ENCODE data around the gene SYCE1L. TPM values are rescaled to one million over a fixed set of nuclear protein-coding genes. Genes with fewer than 3 reads are reported as not detected.

Gene SYCE1L
- total RNA-seq, 6 donors from 2014 or later = 4.3 to 5.8 TPM; not detected in 4

DNA sequence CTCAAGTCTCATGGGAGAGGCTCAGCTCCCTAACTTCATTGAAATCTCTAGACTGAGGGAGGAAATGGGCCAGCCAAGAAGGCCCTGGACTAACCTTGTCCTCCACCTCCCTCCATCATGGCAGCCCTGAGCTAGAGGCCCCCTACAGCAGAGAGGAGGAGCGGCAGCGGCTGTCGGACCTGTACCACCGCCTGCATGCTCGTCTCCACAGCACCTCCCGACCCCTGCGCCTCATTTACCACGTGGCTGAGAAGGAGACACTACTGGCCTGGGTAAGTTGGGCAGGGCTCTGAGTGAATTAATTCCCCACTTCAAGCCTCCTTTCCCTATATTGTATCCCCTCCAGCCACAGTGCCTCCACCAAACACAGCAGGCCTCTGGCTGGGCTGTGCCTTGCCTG lies 3.8 kb upstream of the SYCE1L start:
- WGBS, 2 donors = 80 to 92% methylated on average over 5 to 8 of the region's 8 CpGs
- TF ChIP-seq CTCF (IDR thresholded peaks at IDR 0.05) (no peak), POLR2AphosphoS5 (IDR thresholded peaks at IDR 0.05) (no peak), EP300 (IDR thresholded peaks at IDR 0.05) (no peak), POLR2A (IDR thresholded peaks at IDR 0.05) (no peak)
- ATAC-seq (ENCODE audit: low FRiP score in 2 of 2) = no peak
- Histone ChIP-seq H3K27ac (no peak overlapping the region), H3K9me3 (no peaks in the 10 kb centered on the region), H3K36me3 (peaks cover 30 to 71% (median 62%) of the 10 kb centered on the region in 4 donors), H3K4me3 (no peak overlapping the region), H3K4me1 (peaks cover 8 to 29% (median 11%) of the 10 kb centered on the region in 4 donors), H3K27me3 (no peaks in the 10 kb centered on the region)
- peak in 1 of 2 donors; percentile 49 for DNase-seq

DNA sequence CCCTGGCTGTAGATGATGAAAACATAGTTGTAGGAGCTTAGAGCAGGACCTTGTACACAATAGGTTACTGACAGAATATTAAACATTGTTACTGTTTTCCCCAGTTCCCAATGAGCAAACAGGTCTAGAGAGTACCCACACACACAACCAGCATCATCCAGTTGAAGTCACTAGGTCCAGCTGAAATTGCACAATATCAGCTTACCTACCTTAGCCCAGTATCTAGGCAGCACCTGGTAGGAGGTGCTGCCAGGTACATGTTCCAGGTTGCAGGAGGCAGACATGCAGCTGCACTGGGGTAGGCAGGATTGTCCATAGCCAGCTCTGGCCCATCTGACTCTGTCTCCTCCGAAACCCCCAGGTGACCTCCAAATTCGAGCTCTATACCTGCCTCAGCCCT lies 1.5 kb upstream of the SYCE1L start:
- Histone ChIP-seq H3K27ac (no peak overlapping the region), H3K9me3 (no peaks in the 10 kb centered on the region), H3K4me3 (no peak overlapping the region), H3K27me3 (no peaks in the 10 kb centered on the region), H3K36me3 (peaks cover 30 to 74% (median 62%) of the 10 kb centered on the region in 4 donors), H3K4me1 (peaks cover 0 to 16% (median 2%) of the 10 kb centered on the region in 4 donors)
- DNase-seq (no peak), ATAC-seq (ENCODE audit: low FRiP score in 2 of 2) (no peak)
- 92 to 100% methylated on average over 2 of the region's 2 CpGs for WGBS, 2 donors
- TF ChIP-seq POLR2AphosphoS5 (IDR thresholded peaks at IDR 0.05) (no peak), EP300 (IDR thresholded peaks at IDR 0.05) (no peak), CTCF (IDR thresholded peaks at IDR 0.05) (no peak), POLR2A (IDR thresholded peaks at IDR 0.05) (no peak)

DNA sequence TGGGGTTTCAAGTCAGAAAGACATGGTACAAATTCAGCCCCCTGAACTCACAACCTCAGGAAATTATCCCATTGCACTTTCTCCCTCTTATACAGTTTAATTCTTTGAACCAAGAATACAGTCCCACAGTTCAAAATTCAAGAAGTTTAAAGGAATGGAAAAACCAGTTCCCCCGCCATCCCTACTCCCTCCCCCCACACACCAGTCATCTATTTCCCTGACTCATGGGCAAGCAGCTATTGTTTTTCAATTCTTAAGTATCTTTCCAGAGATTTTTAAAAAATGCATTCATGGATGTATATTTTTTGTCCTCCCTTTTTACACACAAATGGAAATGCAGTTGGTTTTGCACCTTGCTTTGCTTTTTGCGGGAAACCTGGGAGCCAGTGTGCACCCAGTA lies 7.3 kb downstream of the SYCE1L start:
- no peak for ATAC-seq (ENCODE audit: low FRiP score in 2 of 2)

GRCh38 chr16:77207030-77207429 lies 7.8 kb downstream of the SYCE1L start:
- TF ChIP-seq POLR2AphosphoS5 (IDR thresholded peaks at IDR 0.05) = no peak
- TF ChIP-seq EP300 (IDR thresholded peaks at IDR 0.05) = no peak
- TF ChIP-seq CTCF (IDR thresholded peaks at IDR 0.05) = no peak
- no peak for TF ChIP-seq POLR2A (IDR thresholded peaks at IDR 0.05)
- peaks cover 0 to 5% (median 4%) of the 10 kb centered on the region in 4 donors for H3K4me1 ChIP-seq
- no peaks in the 10 kb centered on the region for H3K36me3 ChIP-seq
- no peak overlapping the region for H3K4me3 ChIP-seq
- DNase-seq (no peak), ATAC-seq (ENCODE audit: low FRiP score in 2 of 2) (no peak)
- H3K27ac ChIP-seq = no peak overlapping the region
- H3K9me3 ChIP-seq = no peaks in the 10 kb centered on the region
- WGBS, 2 donors = 66% methylated on average over 5 of the region's 5 CpGs
- no peaks in the 10 kb centered on the region for H3K27me3 ChIP-seq

More for the DNA sequence above, 7.3 kb downstream of the SYCE1L start:
- no peak overlapping the region for H3K4me3 ChIP-seq
- TF ChIP-seq EP300 (IDR thresholded peaks at IDR 0.05) = no peak
- no peak for TF ChIP-seq POLR2AphosphoS5 (IDR thresholded peaks at IDR 0.05)
- no peak for TF ChIP-seq CTCF (IDR thresholded peaks at IDR 0.05)
- no peak for TF ChIP-seq POLR2A (IDR thresholded peaks at IDR 0.05)
- no peak overlapping the region for H3K27ac ChIP-seq
- no peaks in the 10 kb centered on the region for H3K27me3 ChIP-seq
- H3K4me1 ChIP-seq = peaks cover 0 to under 1% (median 0%) of the 10 kb centered on the region in 4 donors
- DNase-seq = no peak
- no peaks in the 10 kb centered on the region for H3K9me3 ChIP-seq
- H3K36me3 ChIP-seq = no peaks in the 10 kb centered on the region
- 84 to 93% methylated on average over 2 of the region's 2 CpGs for WGBS, 2 donors

- Histone ChIP-seq H3K27me3 (no peaks in the 10 kb centered on the region), H3K36me3 (no peaks in the 10 kb centered on the region), H3K4me1 (peaks cover 0 to 18% (median 13%) of the 10 kb centered on the region in 4 donors), H3K27ac (no peak overlapping the region), H3K9me3 (no peaks in the 10 kb centered on the region), H3K4me3 (no peak overlapping the region)
- 91 to 95% methylated on average over 3 of the region's 3 CpGs for WGBS, 2 donors
- ATAC-seq (ENCODE audit: low FRiP score in 2 of 2) (no peak), DNase-seq (no peak)
- TF ChIP-seq POLR2AphosphoS5 (IDR thresholded peaks at IDR 0.05) = no peak
- no peak for TF ChIP-seq POLR2A (IDR thresholded peaks at IDR 0.05)
- no peak for TF ChIP-seq EP300 (IDR thresholded peaks at IDR 0.05)
These were observed 9.2 kb downstream of the SYCE1L start for GRCh38 chr16:77208382-77208781.
